AG04450 (cell line): ENCODE results near the gene ARMC9. TPM values are rescaled to one million over a fixed set of nuclear protein-coding genes. Genes with fewer than 3 reads are reported as not detected.

ENCODE experiments used
- CTCF ChIA-PET: fragments of 300-600, 350-600 bp; formaldehyde crosslinking; extraction: SDS; loops from one replicate; lab custom pipeline; 2022; ENCODE audit warnings: antibody characterized with exemption, inconsistent platforms; lab: Charles Lee
- POLR2A ChIA-PET: fragments of 350-600 bp; formaldehyde crosslinking; extraction: SDS; loops from one replicate; lab custom pipeline; 2021; ENCODE audit warnings: antibody characterized with exemption, inconsistent platforms; lab: Yijun Ruan, JAX
- DNase-seq: peaks from one replicate; pipeline ENCODE4 v3.0.0-alpha.2; 2011; ENCODE audit warnings: low read depth, low spot score
- H3K27ac ChIP-seq: one replicate; pipeline ENCODE4 v1.5.1; 2012; ENCODE audit warnings: low read depth, low read length, control low read depth
- H3K27me3 ChIP-seq: one replicate; pipeline ENCODE4 v1.6.0; 2012; ENCODE audit warnings: low read length; ENCODE audit not compliant: control insufficient read depth, insufficient read depth
- H3K4me3 ChIP-seq: 2 replicates; pipeline ENCODE4 v1.5.1; 2011; ENCODE audit warnings: mild to moderate bottlenecking, low read depth, low read length, control low read depth
- H3K9me3 ChIP-seq: 2 replicates; pipeline ENCODE4 v1.5.1; 2012; ENCODE audit warnings: low read length; ENCODE audit not compliant: control insufficient read depth, insufficient read depth
- polyA plus RNA-seq: library from polyadenylated mRNA; depleted of rRNA; stranded (reverse); fragments of >200 nt; gene quantifications from 2 replicates; pipeline ENCODE4 v1.2.3, GENCODE V29; 2011
- TF ChIP-seq, protein P1 (sequence below): IDR thresholded peaks from 2 replicates; pipeline ENCODE4 v1.5.1; 2011; ENCODE audit warnings: low read depth, low read length, control low read depth, inconsistent platforms

The ARMC9 gene
- polyA plus RNA-seq, 1 experiment = 49.4 TPM

DNA sequence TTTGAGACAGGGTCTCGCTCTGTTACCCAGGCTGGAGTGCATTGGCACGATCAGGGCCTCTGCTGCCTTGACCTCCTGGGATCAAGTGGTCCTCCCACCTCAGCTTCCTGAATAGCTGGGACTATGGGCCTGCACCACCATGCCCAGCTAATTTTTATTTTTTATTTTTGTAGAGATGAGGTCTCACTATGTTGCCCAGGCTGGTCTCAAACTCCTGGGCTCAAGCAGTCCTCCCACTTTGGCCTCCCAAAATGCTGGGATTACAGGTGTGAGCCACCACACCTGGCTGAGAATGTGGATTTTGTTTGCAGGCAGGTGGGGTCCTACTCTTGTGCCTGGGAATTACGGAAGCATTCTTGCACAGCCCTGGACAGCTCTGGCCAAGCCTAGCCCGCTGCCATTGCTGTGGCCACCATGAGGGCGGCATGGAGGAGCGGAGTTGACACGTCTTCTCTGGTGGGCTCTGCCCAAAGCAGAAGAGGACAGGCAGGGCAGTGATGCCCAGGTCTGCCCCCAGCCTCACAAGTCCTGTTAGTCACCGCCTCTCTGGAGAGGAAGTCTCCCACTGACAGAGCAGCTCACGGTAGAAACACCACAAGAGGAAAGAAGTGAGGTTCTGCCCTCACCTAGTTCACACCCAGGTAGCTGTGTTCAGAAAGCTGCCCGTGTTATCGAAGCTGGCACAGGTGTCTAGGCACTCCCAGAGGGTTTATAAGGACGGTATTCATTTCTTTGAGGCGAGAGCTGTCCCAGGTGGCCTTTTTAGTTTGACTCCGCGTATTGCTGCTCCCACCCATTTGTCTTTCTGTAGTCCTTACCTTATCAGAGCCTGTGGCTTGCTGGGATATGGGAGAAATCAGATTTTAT is 46.2 kb downstream of the ARMC9 start:
- TF ChIP-seq, protein P1, sequence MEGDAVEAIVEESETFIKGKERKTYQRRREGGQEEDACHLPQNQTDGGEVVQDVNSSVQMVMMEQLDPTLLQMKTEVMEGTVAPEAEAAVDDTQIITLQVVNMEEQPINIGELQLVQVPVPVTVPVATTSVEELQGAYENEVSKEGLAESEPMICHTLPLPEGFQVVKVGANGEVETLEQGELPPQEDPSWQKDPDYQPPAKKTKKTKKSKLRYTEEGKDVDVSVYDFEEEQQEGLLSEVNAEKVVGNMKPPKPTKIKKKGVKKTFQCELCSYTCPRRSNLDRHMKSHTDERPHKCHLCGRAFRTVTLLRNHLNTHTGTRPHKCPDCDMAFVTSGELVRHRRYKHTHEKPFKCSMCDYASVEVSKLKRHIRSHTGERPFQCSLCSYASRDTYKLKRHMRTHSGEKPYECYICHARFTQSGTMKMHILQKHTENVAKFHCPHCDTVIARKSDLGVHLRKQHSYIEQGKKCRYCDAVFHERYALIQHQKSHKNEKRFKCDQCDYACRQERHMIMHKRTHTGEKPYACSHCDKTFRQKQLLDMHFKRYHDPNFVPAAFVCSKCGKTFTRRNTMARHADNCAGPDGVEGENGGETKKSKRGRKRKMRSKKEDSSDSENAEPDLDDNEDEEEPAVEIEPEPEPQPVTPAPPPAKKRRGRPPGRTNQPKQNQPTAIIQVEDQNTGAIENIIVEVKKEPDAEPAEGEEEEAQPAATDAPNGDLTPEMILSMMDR = no peak
- no peak overlapping the region for H3K27ac ChIP-seq
- DNase-seq = no peak
- ChIA-PET CTCF (interaction anchor here (1.0 to 1.7 kb wide), 4 partner anchors 17 to 168 kb away, joined by 3 to 6 read pairs (median 5); no protein-coding TSS in a partner anchor), POLR2A (interaction anchor here (0.7 kb wide), 2 partner anchors 174 to 207 kb away, joined by 5 read pairs; no protein-coding TSS in a partner anchor)
- H3K27me3 ChIP-seq = no peaks in the 10 kb centered on the region
- H3K4me3 ChIP-seq = no peak overlapping the region
- no peaks in the 10 kb centered on the region for H3K9me3 ChIP-seq

DNA sequence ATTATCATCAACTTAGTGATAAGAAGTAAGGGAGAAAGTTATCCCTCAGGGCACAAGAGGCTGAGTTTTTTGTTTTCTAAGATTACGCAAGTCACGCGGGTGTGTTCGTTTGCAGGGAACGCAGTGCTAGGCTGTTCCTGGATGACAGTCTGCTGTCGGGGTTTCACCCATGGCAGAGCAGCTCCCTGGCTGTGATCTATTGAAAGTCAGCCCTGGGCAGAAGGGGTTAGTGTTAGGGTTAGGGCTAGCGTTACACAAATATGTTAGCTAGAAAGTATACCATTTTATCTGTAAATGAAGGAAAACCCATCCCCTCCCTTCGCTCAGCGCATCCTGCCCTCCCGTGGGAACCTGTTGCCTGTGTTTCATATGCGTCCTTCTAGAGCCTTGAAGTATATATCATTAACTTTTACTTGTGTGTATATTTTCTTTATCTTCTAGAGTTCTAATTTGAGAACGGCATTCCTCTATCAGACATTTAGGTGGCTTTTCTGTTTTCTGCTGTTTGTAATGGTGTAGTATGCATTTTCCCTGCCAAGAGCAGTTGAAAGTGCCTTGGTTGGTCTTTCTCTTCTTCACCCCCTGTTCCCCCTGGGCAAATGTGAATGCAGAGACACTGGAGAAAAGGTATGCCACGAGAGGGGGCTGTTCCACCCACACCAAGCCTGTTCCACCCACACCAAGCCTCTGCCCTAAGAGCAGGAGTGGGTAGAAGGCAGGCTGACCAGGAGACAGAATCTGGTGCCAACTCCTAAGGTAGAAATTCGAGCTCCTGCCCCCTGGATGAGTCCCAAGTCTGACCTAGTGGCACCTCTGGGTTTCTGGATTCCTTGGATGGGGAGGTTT is 47.0 kb downstream of the ARMC9 start:
- H3K27me3 ChIP-seq = no peaks in the 10 kb centered on the region
- CTCF ChIA-PET = interaction anchor here (0.6 to 1.4 kb wide), 4 partner anchors 18 to 207 kb away, joined by 3 to 5 read pairs (median 3); no protein-coding TSS in a partner anchor
- no peak overlapping the region for H3K4me3 ChIP-seq

GRCh38 chr2:231246171-231246842 is 47.9 kb downstream of the ARMC9 start:
- no peak overlapping the region for H3K4me3 ChIP-seq
- ChIA-PET POLR2A (no interaction called here), CTCF (interaction anchor here (0.6 to 1.4 kb wide), 4 partner anchors 19 to 206 kb away, joined by 3 read pairs; no protein-coding TSS in a partner anchor)
- DNase-seq = no peak
- TF ChIP-seq, protein P1 = no peak
- H3K9me3 ChIP-seq = no peaks in the 10 kb centered on the region
- H3K27me3 ChIP-seq = no peaks in the 10 kb centered on the region
- no peak overlapping the region for H3K27ac ChIP-seq

More for the DNA sequence above, 47.0 kb downstream of the ARMC9 start:
- Histone ChIP-seq H3K27ac (no peak overlapping the region), H3K9me3 (no peaks in the 10 kb centered on the region)
- TF ChIP-seq, protein P1 = no peak; the same call in 1 of the 2 replicates
- no peak for DNase-seq
- POLR2A ChIA-PET = no interaction called here

DNA sequence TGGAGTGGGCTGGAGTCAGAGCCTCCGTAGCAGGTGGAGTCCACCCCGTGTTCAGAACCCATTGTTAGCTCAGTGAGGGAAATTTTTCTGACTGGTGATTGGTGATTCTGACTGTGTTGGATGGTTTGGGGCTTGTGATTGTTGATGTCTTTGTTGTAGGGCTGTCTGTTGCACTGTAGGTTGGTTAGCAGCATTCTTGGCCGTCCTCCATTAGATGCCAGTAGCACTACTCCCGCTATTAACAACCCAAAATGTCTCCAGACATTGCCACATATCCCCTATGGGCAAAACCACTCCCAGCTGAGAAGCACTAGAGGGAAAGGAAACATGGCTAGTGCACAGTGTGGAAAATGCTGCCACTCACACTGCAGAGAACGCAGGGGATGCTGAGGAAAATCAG is 51.7 kb downstream of the ARMC9 start:
- POLR2A ChIA-PET = no interaction called here
- H3K27me3 ChIP-seq = no peaks in the 10 kb centered on the region
- no peak overlapping the region for H3K27ac ChIP-seq
- CTCF ChIA-PET = no interaction called here
- no peak for DNase-seq
- TF ChIP-seq, protein P1 = no peak
- H3K4me3 ChIP-seq = no peak overlapping the region
- H3K9me3 ChIP-seq = no peaks in the 10 kb centered on the region
